DMS 273 (cell line): ENCODE data around the gene PIP4K2B.
A peak's percentile ranks its signal among the peaks of the same experiment; 100 is the strongest.

Experiments
- DNase-seq: peaks from one replicate; lab custom pipeline; 2025; ENCODE audit not compliant: unreplicated experiment; lab: John Stamatoyannopoulos, UW

PIP4K2B gene

GRCh38 chr17:38746004-38746848, 53.1 kb downstream of the PIP4K2B start:
- no peak for DNase-seq

GRCh38 chr17:38745545-38745944, 53.8 kb downstream of the PIP4K2B start:
- peak; percentile 59 for DNase-seq

GRCh38 chr17:38743556-38744171, 55.7 kb downstream of the PIP4K2B start:
- DNase-seq = no peak

- peak; percentile 87 for DNase-seq
These were observed 56.7 kb downstream of the PIP4K2B start for GRCh38 chr17:38742411-38743308.

GRCh38 chr17:38741921-38742410, 57.4 kb downstream of the PIP4K2B start:
- DNase-seq = peak; percentile 62

- DNase-seq = no peak
These were observed 57.9 kb downstream of the PIP4K2B start for GRCh38 chr17:38741461-38741860.

- DNase-seq = no peak
These were observed 58.5 kb downstream of the PIP4K2B start for GRCh38 chr17:38740806-38741205.

GRCh38 chr17:38740044-38740443, 59.3 kb downstream of the PIP4K2B start:
- no peak for DNase-seq

GRCh38 chr17:38739305-38739704, 60.1 kb downstream of the PIP4K2B start:
- DNase-seq = no peak

- no peak for DNase-seq
These were observed 60.7 kb downstream of the PIP4K2B start for GRCh38 chr17:38738686-38739085.

- DNase-seq = no peak
These were observed 61.2 kb downstream of the PIP4K2B start for GRCh38 chr17:38738007-38738662.

GRCh38 chr17:38735161-38735997, 64.0 kb downstream of the PIP4K2B start:
- DNase-seq = peak; percentile 78

- peak; percentile 62 for DNase-seq
These were observed 65.1 kb downstream of the PIP4K2B start for GRCh38 chr17:38733982-38734973.

GRCh38 chr17:38733282-38733981, 65.9 kb downstream of the PIP4K2B start:
- DNase-seq = no peak

GRCh38 chr17:38732376-38733281, 66.7 kb downstream of the PIP4K2B start:
- no peak for DNase-seq

GRCh38 chr17:38731526-38732294, 67.6 kb downstream of the PIP4K2B start:
- DNase-seq = no peak
